H1 (cell line): ENCODE data around the gene OR9A2. TPM values are rescaled to one million over a fixed set of nuclear protein-coding genes. Genes with fewer than 3 reads are reported as not detected.

Source experiments
- CEBPB ChIP-seq: IDR thresholded peaks from 2 replicates; pipeline ENCODE4 v1.6.1; 2012; ENCODE audit warnings: low read depth, low read length
- polyA plus RNA-seq, 7 experiments: library from polyadenylated mRNA; depleted of rRNA in 3 of 7; stranded (reverse) in 5 of 7; unstranded in 2 of 7; fragments of >200 nt in 5 of 7; fragments of 200-250 nt in 2 of 7; gene quantifications; 1 replicate in 5 of 7; 2 replicates in 1 of 7; 4 replicates in 1 of 7; pipeline versions ENCODE4 v1.2.1 to v1.2.3, GENCODE V29; 2011 to 2013; ENCODE audit warnings: missing spikeins in 2 of 7, mixed read lengths in 2 of 7
- total RNA-seq: library from RNA; stranded (reverse); fragmentation: NEBNext Ultra II Directional; extraction: Animal tissue kit (Norgen Biotek cat#: 25700); gene quantifications from 2 replicates; pipeline ENCODE4 v1.2.1, GENCODE V29; 2021
- TF ChIP-seq, protein P1 (sequence below): IDR thresholded peaks from 2 replicates; pipeline ENCODE4 v1.6.1; 2012; ENCODE audit warnings: low read length, inconsistent platforms
- TF ChIP-seq, protein P2 (sequence below): IDR thresholded peaks from 2 replicates; pipeline ENCODE4 v1.6.1; 2012; ENCODE audit warnings: inconsistent platforms

OR9A2 gene
- total and polyA plus RNA-seq, 2 of the 8 experiments (the other 6 are each of a cell fraction or from before 2014, with no cell fraction given) = not detected

DNA sequence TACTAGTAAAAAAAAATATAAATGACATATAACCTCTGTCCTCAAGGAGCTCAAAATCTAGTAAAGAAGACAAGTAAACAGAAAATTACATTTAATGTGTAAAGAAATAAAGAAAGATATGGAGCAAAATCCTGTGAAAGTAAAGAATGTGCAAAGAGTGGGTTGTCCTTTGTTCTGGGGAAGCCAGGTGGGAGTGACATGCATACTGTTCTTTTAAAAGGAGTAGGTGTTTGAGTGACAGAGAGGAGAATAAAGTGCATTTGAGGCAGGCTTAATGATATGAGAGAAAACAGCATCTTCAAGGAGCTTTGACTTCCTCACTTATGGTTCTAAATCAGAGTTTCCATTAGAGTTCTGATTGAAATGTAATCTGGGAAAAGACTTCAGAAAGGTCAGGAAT lies 47.2 kb upstream of the OR9A2 start (continued):
- TF ChIP-seq, protein P1, sequence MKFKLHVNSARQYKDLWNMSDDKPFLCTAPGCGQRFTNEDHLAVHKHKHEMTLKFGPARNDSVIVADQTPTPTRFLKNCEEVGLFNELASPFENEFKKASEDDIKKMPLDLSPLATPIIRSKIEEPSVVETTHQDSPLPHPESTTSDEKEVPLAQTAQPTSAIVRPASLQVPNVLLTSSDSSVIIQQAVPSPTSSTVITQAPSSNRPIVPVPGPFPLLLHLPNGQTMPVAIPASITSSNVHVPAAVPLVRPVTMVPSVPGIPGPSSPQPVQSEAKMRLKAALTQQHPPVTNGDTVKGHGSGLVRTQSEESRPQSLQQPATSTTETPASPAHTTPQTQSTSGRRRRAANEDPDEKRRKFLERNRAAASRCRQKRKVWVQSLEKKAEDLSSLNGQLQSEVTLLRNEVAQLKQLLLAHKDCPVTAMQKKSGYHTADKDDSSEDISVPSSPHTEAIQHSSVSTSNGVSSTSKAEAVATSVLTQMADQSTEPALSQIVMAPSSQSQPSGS = no peak
- TF ChIP-seq CEBPB = no peak
- TF ChIP-seq, protein P2, sequence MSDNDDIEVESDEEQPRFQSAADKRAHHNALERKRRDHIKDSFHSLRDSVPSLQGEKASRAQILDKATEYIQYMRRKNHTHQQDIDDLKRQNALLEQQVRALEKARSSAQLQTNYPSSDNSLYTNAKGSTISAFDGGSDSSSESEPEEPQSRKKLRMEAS = no peak
